Measurements from ENCODE around the gene ANKHD1. TPM values are rescaled to one million over a fixed set of nuclear protein-coding genes. Genes with fewer than 3 reads are reported as not detected.

The ANKHD1 gene
- total RNA-seq, 1 donor from 2014 or later, result 73.0 TPM

GRCh38 chr5:140555747-140556312 lies 154.2 kb downstream of the ANKHD1 start:
- DNase-seq (ENCODE audit: low spot score), result no peak
- intact Hi-C loops (cut with DNase I), result no loop called here

DNA sequence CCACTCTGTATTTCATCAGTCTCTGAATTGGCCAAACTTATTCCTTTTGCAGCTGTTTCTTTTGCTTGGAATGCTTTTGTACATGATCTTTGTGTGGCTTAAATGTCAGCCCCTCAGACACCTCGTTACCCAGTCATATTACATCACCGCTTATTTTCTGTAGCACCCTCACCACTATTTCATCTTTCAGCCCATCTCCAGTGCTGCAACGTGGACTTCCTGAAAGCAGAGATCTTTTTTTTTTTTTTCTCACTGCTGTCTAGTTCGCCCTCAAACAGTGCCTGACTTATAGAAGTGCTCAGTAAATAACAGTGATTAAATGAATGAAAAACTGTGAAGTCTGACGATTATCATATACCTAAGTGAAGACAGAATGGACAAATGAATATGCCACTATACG lies 154.8 kb downstream of the ANKHD1 start:
- DNase-seq (ENCODE audit: low spot score), result no peak
- intact Hi-C loops (cut with DNase I), result no loop called here

DNA sequence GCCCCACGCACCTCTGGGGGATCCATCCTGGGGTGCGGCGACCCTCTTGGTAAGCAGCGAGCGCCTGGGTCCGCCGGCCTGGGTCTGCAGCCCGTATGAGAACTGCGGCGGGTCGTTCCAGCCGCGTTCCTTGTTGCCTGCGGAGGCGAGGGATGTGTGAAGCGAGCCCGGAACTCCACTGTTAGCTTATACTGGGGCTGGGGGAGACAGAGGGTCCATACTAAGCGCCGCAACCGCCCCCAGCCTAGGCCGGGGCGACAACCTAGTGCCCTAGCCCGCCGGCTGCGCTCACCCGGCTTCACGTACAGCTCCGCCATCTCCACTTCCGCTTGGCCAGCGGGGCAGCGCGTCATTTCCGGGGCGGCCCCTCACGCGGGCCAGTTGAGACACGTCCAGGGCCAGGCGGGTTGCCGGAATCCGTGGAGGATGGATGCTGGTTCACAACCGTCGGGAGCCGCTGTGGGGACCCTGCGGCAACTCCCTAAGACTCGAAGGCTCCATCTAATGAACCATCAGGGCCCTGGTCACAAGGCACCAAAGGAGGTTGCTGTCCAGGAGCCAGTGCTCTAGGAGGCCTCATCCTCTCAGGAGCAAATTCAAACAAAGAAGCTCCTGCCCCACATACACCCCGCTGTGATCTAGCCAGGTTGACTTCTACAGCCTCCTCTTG lies 155.6 kb downstream of the ANKHD1 start, which contains the start of gene SRA1:
Gene SRA1, minus strand, starts transcription at position 338 of the 670 bp plus-strand sequence. Its CDS starts 21 bp downstream, at position 317.
- intact Hi-C loops (cut with DNase I), result no loop called here
- DNase-seq (ENCODE audit: low spot score), result peak; percentile 98

- no peak for DNase-seq (ENCODE audit: low spot score)
- intact Hi-C loops (cut with DNase I), result no loop called here
Observed at GRCh38 chr5:140557965-140558364, 156.3 kb downstream of the ANKHD1 start.

DNA sequence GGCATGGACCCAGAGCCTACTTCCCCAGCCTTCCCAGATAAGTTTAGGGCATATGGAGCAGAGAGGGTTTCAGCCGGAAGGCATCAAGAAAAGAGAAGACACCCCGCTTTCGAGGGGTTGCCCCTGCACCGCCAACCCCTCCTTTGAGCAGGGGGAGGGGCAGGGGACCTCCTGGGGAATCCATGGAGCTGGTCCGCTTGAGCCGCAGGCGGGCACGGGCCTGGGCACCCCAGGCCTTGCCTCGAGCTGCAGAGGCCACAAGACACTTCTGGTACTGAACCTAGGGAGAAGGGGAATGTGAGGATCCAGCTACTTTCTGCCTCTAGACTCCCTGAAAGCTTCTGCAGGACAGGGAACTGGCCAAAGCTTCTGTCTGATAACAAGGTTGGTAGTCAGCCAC lies 156.9 kb downstream of the ANKHD1 start:
- no peak for DNase-seq (ENCODE audit: low spot score)
- intact Hi-C loops (cut with DNase I), result no loop called here

GRCh38 chr5:140560227-140560626 lies 158.6 kb downstream of the ANKHD1 start:
- DNase-seq (ENCODE audit: low spot score), result no peak
- intact Hi-C loops (cut with DNase I), result loop anchor here (5.0 kb wide), 1 partner anchor 87 kb away; the partner anchor contains the start of genes IK and NDUFA2

DNA sequence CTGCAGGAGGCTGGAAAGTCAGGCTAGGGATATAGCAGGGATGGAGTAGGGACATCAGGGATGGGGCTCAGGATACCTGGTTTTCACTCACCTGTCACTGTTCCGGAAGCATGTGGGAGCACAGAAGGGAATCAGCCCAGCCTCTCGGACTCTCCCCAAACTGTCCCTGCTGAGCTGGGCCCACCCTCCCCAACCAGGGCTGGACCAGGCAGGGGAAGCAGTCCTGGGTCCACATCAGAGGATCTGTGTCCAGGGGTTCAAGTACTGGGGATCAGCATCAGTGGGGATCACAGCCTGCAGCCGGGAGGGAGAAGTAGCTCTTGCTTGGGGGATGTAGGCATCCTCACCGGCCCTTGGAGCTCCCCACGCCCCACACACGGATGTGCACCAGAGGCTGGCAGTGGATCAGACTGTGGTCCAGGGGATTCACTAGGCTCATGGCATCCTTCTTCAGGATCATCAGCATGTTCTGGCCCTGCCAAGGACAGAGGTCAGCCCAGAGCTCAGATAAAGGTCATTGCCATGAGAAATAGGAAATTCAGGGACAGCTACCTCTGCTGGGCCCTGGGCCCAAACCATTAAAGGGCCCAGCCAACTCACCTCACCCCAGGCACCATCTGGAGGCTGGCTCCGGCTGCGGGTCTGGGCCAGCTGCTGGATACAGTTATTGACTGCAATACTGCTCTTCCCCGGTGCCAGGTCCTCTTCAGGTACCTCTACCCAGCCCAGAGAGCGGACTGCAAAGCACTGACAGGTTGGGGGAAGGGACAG lies 160.3 kb downstream of the ANKHD1 start:
- intact Hi-C loops (cut with DNase I), result loop anchor here (5.0 kb wide), 1 partner anchor 85 kb away; the partner anchor contains the start of genes IK and NDUFA2

GRCh38 chr5:140563596-140563995 lies 162.0 kb downstream of the ANKHD1 start:
- no peak for DNase-seq (ENCODE audit: low spot score)
- intact Hi-C loops (cut with DNase I), result loop anchor here (5.0 kb wide), 1 partner anchor 84 kb away; the partner anchor contains the start of genes IK and NDUFA2

More for the DNA sequence above, 160.3 kb downstream of the ANKHD1 start:
- DNase-seq (ENCODE audit: low spot score), result no peak

- intact Hi-C loops (cut with DNase I), result loop anchor here (2.0 to 5.0 kb wide), 3 partner anchors 73 to 126 kb away; partner anchors contain the start of genes HARS1, HARS2, IK and NDUFA2
- peak; percentile 98 for DNase-seq (ENCODE audit: low spot score)
Observed at GRCh38 chr5:140564196-140565023, 162.8 kb downstream of the ANKHD1 start, which contains the start of the genes APBB3 and SLC35A4. Gene APBB3 (minus strand): TSS chr5:140564598. CDS start chr5:140564245, 353 bp downstream. Gene SLC35A4 (plus strand): TSS chr5:140564828. CDS start chr5:140567170, 2,342 bp downstream.

- intact Hi-C loops (cut with DNase I), result loop anchor here (2.0 to 5.0 kb wide), 2 partner anchors 72 to 126 kb away; partner anchors contain the start of genes HARS1, HARS2 and TMCO6
- no peak for DNase-seq (ENCODE audit: low spot score)
Observed at GRCh38 chr5:140565024-140565779, 163.6 kb downstream of the ANKHD1 start.

DNA sequence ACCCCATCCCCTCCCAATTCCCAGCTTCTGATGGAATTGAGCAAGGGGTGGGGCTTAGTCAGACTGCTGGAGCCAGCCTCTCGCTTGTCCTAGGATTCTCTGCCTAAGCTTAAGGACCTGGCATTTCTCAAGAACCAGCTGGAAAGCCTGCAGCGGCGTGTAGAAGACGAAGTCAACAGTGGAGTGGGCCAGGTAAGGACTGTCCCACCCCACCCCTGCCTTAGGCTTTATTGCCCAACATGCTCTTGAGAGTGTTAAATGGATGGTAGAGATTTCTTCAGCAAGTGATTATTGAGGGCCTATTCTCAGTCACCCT lies 164.1 kb downstream of the ANKHD1 start:
- intact Hi-C loops (cut with DNase I), result loop anchor here (2.0 to 5.0 kb wide), 2 partner anchors 72 to 125 kb away; partner anchors contain the start of genes HARS1, HARS2 and TMCO6
- DNase-seq (ENCODE audit: low spot score), result no peak

GRCh38 chr5:140566665-140567064 lies 165.0 kb downstream of the ANKHD1 start:
- no peak for DNase-seq (ENCODE audit: low spot score)
- intact Hi-C loops (cut with DNase I), result loop anchor here (5.0 kb wide), 1 partner anchor 71 kb away; the partner anchor contains the start of gene TMCO6

DNA sequence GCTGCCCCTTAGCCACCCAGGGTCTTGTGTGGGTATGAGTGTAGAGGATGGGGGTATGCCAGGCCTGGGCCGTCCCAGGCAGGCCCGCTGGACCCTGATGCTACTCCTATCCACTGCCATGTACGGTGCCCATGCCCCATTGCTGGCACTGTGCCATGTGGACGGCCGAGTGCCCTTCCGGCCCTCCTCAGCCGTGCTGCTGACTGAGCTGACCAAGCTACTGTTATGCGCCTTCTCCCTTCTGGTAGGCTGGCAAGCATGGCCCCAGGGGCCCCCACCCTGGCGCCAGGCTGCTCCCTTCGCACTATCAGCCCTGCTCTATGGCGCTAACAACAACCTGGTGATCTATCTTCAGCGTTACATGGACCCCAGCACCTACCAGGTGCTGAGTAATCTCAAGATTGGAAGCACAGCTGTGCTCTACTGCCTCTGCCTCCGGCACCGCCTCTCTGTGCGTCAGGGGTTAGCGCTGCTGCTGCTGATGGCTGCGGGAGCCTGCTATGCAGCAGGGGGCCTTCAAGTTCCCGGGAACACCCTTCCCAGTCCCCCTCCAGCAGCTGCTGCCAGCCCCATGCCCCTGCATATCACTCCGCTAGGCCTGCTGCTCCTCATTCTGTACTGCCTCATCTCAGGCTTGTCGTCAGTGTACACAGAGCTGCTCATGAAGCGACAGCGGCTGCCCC lies 165.6 kb downstream of the ANKHD1 start:
- intact Hi-C loops (cut with DNase I), result loop anchor here (5.0 kb wide), 1 partner anchor 70 kb away; the partner anchor contains the start of gene TMCO6

DNA sequence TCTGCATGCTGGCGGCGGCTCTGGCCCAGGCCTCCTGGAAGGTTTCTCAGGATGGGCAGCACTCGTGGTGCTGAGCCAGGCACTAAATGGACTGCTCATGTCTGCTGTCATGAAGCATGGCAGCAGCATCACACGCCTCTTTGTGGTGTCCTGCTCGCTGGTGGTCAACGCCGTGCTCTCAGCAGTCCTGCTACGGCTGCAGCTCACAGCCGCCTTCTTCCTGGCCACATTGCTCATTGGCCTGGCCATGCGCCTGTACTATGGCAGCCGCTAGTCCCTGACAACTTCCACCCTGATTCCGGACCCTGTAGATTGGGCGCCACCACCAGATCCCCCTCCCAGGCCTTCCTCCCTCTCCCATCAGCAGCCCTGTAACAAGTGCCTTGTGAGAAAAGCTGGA lies 166.2 kb downstream of the ANKHD1 start:
- intact Hi-C loops (cut with DNase I), result loop anchor here (5.0 kb wide), 1 partner anchor 69 kb away; the partner anchor contains the start of gene TMCO6
- DNase-seq (ENCODE audit: low spot score), result no peak

More for the DNA sequence above, 165.6 kb downstream of the ANKHD1 start:
- DNase-seq (ENCODE audit: low spot score), result no peak

DNA sequence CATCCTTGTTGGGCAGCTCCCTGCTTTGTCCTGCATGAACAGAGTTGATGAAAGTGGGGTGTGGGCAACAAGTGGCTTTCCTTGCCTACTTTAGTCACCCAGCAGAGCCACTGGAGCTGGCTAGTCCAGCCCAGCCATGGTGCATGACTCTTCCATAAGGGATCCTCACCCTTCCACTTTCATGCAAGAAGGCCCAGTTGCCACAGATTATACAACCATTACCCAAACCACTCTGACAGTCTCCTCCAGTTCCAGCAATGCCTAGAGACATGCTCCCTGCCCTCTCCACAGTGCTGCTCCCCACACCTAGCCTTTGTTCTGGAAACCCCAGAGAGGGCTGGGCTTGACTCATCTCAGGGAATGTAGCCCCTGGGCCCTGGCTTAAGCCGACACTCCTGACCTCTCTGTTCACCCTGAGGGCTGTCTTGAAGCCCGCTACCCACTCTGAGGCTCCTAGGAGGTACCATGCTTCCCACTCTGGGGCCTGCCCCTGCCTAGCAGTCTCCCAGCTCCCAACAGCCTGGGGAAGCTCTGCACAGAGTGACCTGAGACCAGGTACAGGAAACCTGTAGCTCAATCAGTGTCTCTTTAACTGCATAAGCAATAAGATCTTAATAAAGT lies 166.9 kb downstream of the ANKHD1 start:
- DNase-seq (ENCODE audit: low spot score), result no peak
- intact Hi-C loops (cut with DNase I), result loop anchor here (5.0 kb wide), 1 partner anchor 69 kb away; the partner anchor contains the start of gene TMCO6

- intact Hi-C loops (cut with DNase I), result loop anchor here (5.0 kb wide), 1 partner anchor 68 kb away; the partner anchor contains the start of gene TMCO6
- no peak for DNase-seq (ENCODE audit: low spot score)
Observed at GRCh38 chr5:140569197-140569596, 167.6 kb downstream of the ANKHD1 start.

DNA sequence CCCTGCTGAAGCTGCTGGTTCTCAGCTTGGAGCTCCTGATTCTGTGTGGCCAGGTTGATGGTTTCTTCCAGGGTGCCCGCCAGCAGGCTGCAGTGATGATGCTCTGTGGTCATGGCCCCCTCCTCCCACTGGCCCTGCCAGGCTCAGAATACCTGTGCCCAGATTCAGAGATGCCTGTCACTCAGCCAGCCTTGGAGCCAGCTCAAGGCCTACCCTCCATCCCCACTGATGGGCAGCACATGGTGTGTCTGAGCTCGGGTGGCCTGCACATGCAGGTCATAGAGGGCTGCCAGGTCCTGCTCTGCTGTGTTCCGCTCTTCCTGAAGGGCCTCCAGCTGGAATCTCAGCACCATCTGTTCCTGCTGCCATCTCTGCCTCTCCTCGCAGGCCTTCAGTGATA lies 168.4 kb downstream of the ANKHD1 start:
- no peak for DNase-seq (ENCODE audit: low spot score)

More for the DNA sequence above, 168.4 kb downstream of the ANKHD1 start:
- intact Hi-C loops (cut with DNase I), result no loop called here

Measured in cardiac septum (tissue), 1 donor.